ENCODE measurements around the gene DGAT2. TPM values are rescaled to one million over a fixed set of nuclear protein-coding genes. Genes with fewer than 3 reads are reported as not detected.
A peak's percentile ranks its signal among the peaks of the same experiment; 100 is the strongest.

Gene DGAT2
- total RNA-seq, 1 experiment from 2014 or later: 75.8 TPM

GRCh38 chr11:75725547-75726320 lies 42.8 kb upstream of the DGAT2 start:
- POLR2A ChIA-PET: interaction anchor here (0.5 kb wide), 1 partner anchor 43 kb away, joined by 3 read pairs; no protein-coding TSS in a partner anchor
- DNase-seq: no peak
- Mint-ChIP-seq H3K36me3 (ENCODE audit: insufficient read depth, unreplicated experiment) (no peaks in the 10 kb centered on the region), H3K27ac (ENCODE audit: unreplicated experiment) (no peak overlapping the region), H3K4me1 (ENCODE audit: low read depth, unreplicated experiment) (no peaks in the 10 kb centered on the region), H3K27me3 (ENCODE audit: insufficient read depth, unreplicated experiment) (no peaks in the 10 kb centered on the region), H3K4me3 (ENCODE audit: unreplicated experiment) (no peak overlapping the region), H3K9me3 (ENCODE audit: unreplicated experiment) (no peaks in the 10 kb centered on the region)
- BruUV-seq (replicated peaks): no TSS peak
- intact Hi-C loops (cut with micrococcal nuclease; ENCODE audit: unreplicated experiment): no loop called here
- H3K27me3 ChIP-seq (replicated peaks; ENCODE audit: control insufficient read depth, insufficient read depth, low read length): no peaks in the 10 kb centered on the region
- peaks cover 20% of the 10 kb centered on the region for H3K4me1 ChIP-seq
- H3K9me3 ChIP-seq: 0 out of 2 replicates have a peak, but pooled peaks cover 3% of the 10 kb centered on the region
- CTCF ChIA-PET: interaction anchor here (0.8 to 1.2 kb wide), 3 partner anchors 34 to 227 kb away, joined by 3 to 4 read pairs (median 3); no protein-coding TSS in a partner anchor
- no peak for TF ChIP-seq CTCF (IDR thresholded peaks at IDR 0.05; ENCODE audit: insufficient read depth in 1 of 2, low read depth in 1 of 2, low read length in 1 of 2, severe bottlenecking in 1 of 2, unreplicated experiment in 1 of 2)
- no peaks in the 10 kb centered on the region for H3K36me3 ChIP-seq (ENCODE audit: control insufficient read depth, insufficient read depth, low read length)
- H3K4me3 ChIP-seq (ENCODE audit: low read depth, low read length): no peak overlapping the region

DNA sequence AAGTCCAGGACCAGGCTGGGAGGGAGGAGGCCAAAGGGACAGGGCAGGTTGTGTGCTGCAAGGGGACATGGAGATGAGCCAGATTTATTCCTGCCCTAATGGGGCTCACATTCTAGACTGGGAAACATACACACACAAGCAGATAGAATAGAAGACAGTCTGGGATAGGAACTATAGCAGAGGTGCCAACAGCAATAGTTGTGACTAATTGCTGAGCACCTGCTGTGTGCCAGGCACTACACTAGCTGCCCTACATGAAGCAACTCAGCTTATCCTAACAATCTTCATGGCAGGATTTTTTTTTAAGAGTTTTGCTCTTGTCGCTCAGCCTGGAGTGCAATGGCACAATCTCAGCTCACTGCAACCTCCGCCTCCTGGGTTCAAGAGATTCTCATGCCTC lies 39.6 kb upstream of the DGAT2 start:
- peaks cover 10% of the 10 kb centered on the region for H3K4me1 ChIP-seq
- POLR2A ChIA-PET: no interaction called here
- DNase-seq: no peak
- no peaks in the 10 kb centered on the region for H3K27me3 ChIP-seq (replicated peaks; ENCODE audit: control insufficient read depth, insufficient read depth, low read length)
- H3K4me1 Mint-ChIP-seq (ENCODE audit: low read depth, unreplicated experiment): peaks cover 10% of the 10 kb centered on the region
- H3K27me3 Mint-ChIP-seq (ENCODE audit: insufficient read depth, unreplicated experiment): no peaks in the 10 kb centered on the region
- H3K36me3 ChIP-seq (ENCODE audit: control insufficient read depth, insufficient read depth, low read length): no peaks in the 10 kb centered on the region
- no TSS peak for BruUV-seq (replicated peaks)
- no peak overlapping the region for H3K4me3 Mint-ChIP-seq (ENCODE audit: unreplicated experiment)
- 0 out of 2 replicates have a peak, but pooled peaks cover 3% of the 10 kb centered on the region for H3K9me3 ChIP-seq
- intact Hi-C loops (cut with micrococcal nuclease; ENCODE audit: unreplicated experiment): no loop called here
- H3K27ac Mint-ChIP-seq (ENCODE audit: unreplicated experiment): no peak overlapping the region
- CTCF ChIA-PET: no interaction called here
- TF ChIP-seq CTCF (IDR thresholded peaks at IDR 0.05; ENCODE audit: insufficient read depth in 1 of 2, low read depth in 1 of 2, low read length in 1 of 2, severe bottlenecking in 1 of 2, unreplicated experiment in 1 of 2): no peak
- H3K4me3 ChIP-seq (ENCODE audit: low read depth, low read length): no peak overlapping the region
- no peaks in the 10 kb centered on the region for H3K9me3 Mint-ChIP-seq (ENCODE audit: unreplicated experiment)
- peaks cover 5% of the 10 kb centered on the region for H3K36me3 Mint-ChIP-seq (ENCODE audit: insufficient read depth, unreplicated experiment)

DNA sequence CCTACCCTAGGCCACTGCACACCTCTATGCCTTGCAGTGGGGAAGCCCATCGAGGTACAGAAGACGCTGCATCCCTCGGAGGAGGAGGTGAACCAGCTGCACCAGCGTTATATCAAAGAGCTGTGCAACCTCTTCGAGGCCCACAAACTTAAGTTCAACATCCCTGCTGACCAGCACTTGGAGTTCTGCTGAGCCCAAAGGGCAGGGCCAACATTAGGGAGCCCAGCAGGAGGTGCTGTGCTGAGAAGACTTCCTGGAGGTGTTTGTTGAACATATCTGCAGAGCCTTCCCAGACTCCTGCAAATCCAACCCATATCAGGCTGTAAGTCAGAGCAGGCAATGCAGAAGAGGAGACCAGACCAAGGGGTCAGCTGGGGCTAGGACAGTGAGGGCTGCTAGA lies 37.5 kb upstream of the DGAT2 start:
- H3K36me3 ChIP-seq (ENCODE audit: control insufficient read depth, insufficient read depth, low read length): no peaks in the 10 kb centered on the region
- Mint-ChIP-seq H3K4me3 (ENCODE audit: unreplicated experiment) (no peak overlapping the region), H3K4me1 (ENCODE audit: low read depth, unreplicated experiment) (peaks cover 20% of the 10 kb centered on the region), H3K36me3 (ENCODE audit: insufficient read depth, unreplicated experiment) (peaks cover 5% of the 10 kb centered on the region), H3K27me3 (ENCODE audit: insufficient read depth, unreplicated experiment) (no peaks in the 10 kb centered on the region), H3K9me3 (ENCODE audit: unreplicated experiment) (no peaks in the 10 kb centered on the region), H3K27ac (ENCODE audit: unreplicated experiment) (no peak overlapping the region)
- no peak overlapping the region for H3K4me3 ChIP-seq (ENCODE audit: low read depth, low read length)
- H3K9me3 ChIP-seq: 0 out of 2 replicates have a peak, but pooled peaks cover 3% of the 10 kb centered on the region
- peak in 1 of 2 experiments; percentile 10 for TF ChIP-seq CTCF (IDR thresholded peaks at IDR 0.05; ENCODE audit: insufficient read depth in 1 of 2, low read depth in 1 of 2, low read length in 1 of 2, severe bottlenecking in 1 of 2, unreplicated experiment in 1 of 2)
- no TSS peak for BruUV-seq (replicated peaks)
- no peak for DNase-seq
- peaks cover 28% of the 10 kb centered on the region for H3K4me1 ChIP-seq
- no peaks in the 10 kb centered on the region for H3K27me3 ChIP-seq (replicated peaks; ENCODE audit: control insufficient read depth, insufficient read depth, low read length)
- ChIA-PET CTCF (no interaction called here), POLR2A (no interaction called here)
- intact Hi-C loops (cut with micrococcal nuclease; ENCODE audit: unreplicated experiment): no loop called here

Data from Caco-2 (cell line).